ENCODE measurements around the gene PCP4L1.
"Not testable (repeated sequence)": the region's sequence is repeated elsewhere in the genome, so short reads cannot be mapped to it uniquely, and the experiment has no call there.

Gene PCP4L1

DNA sequence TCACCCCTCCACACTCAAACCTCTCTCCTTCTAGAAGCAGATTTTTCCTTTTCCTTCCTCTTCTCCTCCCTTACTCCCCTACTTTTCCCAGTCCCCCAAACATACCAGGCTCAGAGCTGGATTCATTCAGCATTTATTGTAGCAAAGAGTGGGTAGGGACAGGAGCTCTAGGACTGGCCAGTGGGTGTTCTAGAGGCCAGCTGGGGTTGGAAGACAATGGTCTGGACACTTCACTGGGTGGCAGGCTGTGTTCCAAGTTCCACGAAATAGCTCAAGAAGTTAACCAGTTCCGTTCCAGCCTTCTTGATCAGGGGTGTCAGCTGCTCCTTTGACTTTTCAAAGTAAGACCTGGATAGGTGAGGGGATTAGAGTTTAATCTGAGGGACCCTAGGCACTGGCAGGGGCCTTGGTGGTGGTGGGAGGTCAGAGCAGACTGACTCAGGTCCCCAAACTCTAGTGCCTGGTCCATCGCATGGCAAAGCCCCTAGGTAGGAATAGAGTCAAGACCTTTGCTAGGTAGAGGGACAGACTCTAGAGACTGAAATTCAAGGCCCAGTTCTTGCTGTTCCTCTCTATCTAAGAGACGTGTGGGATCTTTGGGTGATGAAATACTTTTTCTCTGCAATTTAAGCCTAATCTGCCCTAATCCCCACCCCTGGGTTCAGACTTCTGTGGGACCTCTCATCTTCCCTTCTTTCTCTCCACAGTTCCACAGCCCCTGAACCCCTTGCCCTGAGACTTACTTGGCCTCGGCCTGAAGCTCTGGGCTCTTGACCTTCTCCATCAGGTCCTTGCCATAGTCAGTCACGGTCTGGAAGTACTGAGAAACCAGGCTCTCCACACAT lies 36.1 kb upstream of the PCP4L1 start:
- H3K4me1 ChIP-seq (ENCODE audit: control insufficient read depth, insufficient read depth, low read length): peaks cover 36% of the 10 kb centered on the region
- no peak for DNase-seq (ENCODE audit: low read depth)
- no peaks in the 10 kb centered on the region for H3K36me3 ChIP-seq (ENCODE audit: control insufficient read depth, insufficient read depth, low read length, severe bottlenecking)
- H3K9me3 ChIP-seq (ENCODE audit: control insufficient read depth, low read length): no peaks in the 10 kb centered on the region
- H3K4me3 ChIP-seq (ENCODE audit: low read length): no peak overlapping the region
- no peak overlapping the region for H3K9ac ChIP-seq (ENCODE audit: low read length)
- no peaks in the 10 kb centered on the region for H3K27me3 ChIP-seq (replicated peaks; ENCODE audit: control insufficient read depth, insufficient read depth, low read length)

DNA sequence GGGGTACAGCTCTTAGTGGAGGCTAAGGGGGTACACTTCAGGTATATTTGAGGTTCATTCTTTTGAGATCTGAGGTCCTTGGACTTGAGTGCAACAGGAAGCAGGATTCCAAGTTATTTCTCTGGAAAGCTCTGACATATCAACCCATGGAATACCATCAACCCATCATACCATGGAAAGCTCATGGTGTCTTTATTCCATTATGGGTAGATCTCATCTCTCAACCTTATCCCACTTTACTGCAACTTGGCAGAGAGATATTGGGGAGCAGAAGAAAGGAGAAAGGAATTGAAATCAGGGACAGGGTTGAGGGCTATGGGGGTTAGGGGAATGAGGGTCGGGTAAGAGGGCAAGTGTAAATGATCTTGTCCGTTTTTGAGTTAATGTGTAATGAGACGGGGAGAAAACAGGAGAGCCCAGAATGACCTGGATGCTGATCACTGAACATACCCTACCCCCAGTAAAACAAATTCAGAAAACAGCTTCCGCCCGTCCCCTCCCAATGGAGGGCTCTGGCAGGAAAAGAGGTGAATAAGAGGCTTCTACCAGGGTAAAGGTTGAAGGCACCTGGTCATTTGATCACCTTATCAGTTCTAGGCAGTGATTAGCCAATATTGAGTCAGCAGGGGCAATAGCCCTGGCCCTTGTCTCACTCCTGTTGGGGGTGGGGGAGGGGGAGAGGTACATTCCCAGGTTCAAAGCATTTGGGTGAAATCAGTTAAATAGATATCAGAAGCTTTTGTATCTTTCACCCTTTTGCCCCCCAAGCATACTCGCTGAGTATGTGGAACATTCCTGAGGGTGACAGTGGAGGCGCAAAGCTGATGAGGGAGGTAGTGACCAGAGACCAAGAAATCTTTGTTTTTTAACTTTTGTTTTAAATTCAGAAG lies 34.5 kb upstream of the PCP4L1 start:
- no peak overlapping the region for H3K4me3 ChIP-seq (ENCODE audit: low read length)
- DNase-seq (ENCODE audit: low read depth): no peak
- H3K4me1 ChIP-seq (ENCODE audit: control insufficient read depth, insufficient read depth, low read length): peaks cover 25% of the 10 kb centered on the region

DNA sequence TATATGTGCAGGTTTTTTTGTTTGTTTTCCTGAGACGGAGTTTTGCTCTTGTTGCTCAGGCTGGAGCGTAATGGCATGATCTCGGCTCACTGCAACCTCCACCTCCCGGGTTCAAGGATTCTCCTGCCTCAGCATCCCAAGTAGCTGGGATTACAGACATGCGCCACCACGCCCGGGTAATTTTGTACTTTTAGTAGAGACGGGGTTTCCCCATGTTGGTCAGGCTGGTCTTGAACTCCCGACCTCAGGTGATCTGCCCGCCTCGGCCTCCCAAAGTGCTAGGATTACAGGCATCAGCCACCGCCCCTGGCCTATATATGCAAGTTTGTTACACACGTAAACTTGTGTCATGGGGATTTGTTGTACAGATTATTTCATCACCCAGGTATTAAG lies 33.9 kb upstream of the PCP4L1 start:
- H3K36me3 ChIP-seq (ENCODE audit: control insufficient read depth, insufficient read depth, low read length, severe bottlenecking): peaks cover 19% of the 10 kb centered on the region
- H3K9me3 ChIP-seq (ENCODE audit: control insufficient read depth, low read length); DNase-seq (ENCODE audit: low read depth); H3K4me3 ChIP-seq (ENCODE audit: low read length); H3K27me3 ChIP-seq (replicated peaks; ENCODE audit: control insufficient read depth, insufficient read depth, low read length); H3K9ac ChIP-seq (ENCODE audit: low read length): not testable (repeated sequence)
- H3K4me1 ChIP-seq (ENCODE audit: control insufficient read depth, insufficient read depth, low read length): peaks cover 21% of the 10 kb centered on the region

More for the DNA sequence above, 34.5 kb upstream of the PCP4L1 start:
- Histone ChIP-seq H3K36me3 (ENCODE audit: control insufficient read depth, insufficient read depth, low read length, severe bottlenecking) (peaks cover 12% of the 10 kb centered on the region), H3K27me3 (replicated peaks; ENCODE audit: control insufficient read depth, insufficient read depth, low read length) (no peaks in the 10 kb centered on the region), H3K9ac (ENCODE audit: low read length) (no peak overlapping the region), H3K9me3 (ENCODE audit: control insufficient read depth, low read length) (no peaks in the 10 kb centered on the region)

DNA sequence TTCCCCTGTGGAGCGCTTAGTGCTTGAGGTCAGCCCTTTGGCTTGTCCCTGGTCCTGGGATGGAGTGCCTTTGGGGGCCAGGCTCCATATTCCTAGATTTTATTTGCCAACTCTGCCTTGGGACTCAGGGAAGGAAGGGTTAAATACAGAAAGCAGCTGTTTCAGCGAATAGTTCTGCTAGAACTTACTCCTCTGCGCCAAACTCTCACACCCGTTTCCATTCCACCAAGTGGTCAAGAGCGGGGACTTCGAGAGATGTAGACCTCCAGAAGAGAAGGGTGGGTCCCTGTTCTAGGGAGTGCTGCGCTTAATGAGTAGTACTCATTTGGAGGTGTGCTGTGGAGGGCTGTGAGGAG lies 33.4 kb upstream of the PCP4L1 start:
- DNase-seq (ENCODE audit: low read depth): no peak
- peaks cover 21% of the 10 kb centered on the region for H3K4me1 ChIP-seq (ENCODE audit: control insufficient read depth, insufficient read depth, low read length)
- H3K9me3 ChIP-seq (ENCODE audit: control insufficient read depth, low read length): no peaks in the 10 kb centered on the region
- H3K9ac ChIP-seq (ENCODE audit: low read length): peak overlapping the region; percentile 54
- H3K27me3 ChIP-seq (replicated peaks; ENCODE audit: control insufficient read depth, insufficient read depth, low read length): no peaks in the 10 kb centered on the region
- H3K36me3 ChIP-seq (ENCODE audit: control insufficient read depth, insufficient read depth, low read length, severe bottlenecking): peaks cover 23% of the 10 kb centered on the region
- H3K4me3 ChIP-seq (ENCODE audit: low read length): peak overlapping the region; percentile 4

DNA sequence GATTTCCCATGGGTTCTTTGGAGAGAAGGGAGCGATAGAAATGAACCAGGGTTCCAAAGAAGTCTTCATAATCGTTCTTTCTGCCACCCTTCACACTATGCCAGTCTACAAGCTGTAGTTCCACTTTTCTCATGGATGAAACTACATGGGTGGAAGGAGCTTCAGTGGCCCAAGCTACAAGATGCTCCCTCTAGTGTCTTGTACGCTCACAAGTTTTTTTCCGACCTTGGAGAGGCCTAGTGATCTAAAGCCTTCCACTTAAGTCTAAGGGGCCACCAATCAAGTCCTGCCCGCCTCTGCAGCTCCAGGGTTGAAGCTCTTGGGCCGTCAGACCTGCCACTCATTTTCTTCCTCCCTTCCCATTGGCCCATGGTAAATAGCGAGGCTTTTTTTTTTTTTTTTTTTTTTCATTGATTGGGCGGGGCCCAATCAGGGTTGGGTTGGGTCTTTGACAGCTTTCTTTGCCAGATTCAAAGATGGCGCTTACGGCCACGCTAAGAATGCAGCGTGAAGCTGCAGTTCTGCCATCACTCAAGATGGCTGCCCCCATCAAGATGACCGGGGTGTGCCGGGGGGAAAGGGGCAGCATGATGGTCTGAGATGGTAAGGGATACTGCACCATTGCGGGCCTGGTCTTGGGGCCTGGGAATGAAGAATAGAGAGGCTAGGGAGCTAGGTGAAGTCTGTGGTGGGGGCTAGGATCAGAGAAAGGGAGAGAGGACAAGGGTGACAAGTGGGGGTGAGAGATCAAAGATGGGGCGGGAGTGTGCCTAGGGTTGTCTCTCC lies 32.8 kb upstream of the PCP4L1 start, which contains the start of gene TOMM40L:
TSS of gene TOMM40L (plus strand) at position 527 of the 786 bp plus-strand sequence. CDS start 430 bp downstream, outside the sequence.
- peak; percentile 98 for DNase-seq (ENCODE audit: low read depth)
- Histone ChIP-seq H3K4me1 (ENCODE audit: control insufficient read depth, insufficient read depth, low read length) (peaks cover 21% of the 10 kb centered on the region), H3K36me3 (ENCODE audit: control insufficient read depth, insufficient read depth, low read length, severe bottlenecking) (peaks cover 26% of the 10 kb centered on the region), H3K9ac (ENCODE audit: low read length) (peak within 1 kb of the TSS; percentile 90), H3K9me3 (ENCODE audit: control insufficient read depth, low read length) (no peaks in the 10 kb centered on the region), H3K27me3 (replicated peaks; ENCODE audit: control insufficient read depth, insufficient read depth, low read length) (no peaks in the 10 kb centered on the region), H3K4me3 (ENCODE audit: low read length) (peak within 1 kb of the TSS; percentile 93)

DNA sequence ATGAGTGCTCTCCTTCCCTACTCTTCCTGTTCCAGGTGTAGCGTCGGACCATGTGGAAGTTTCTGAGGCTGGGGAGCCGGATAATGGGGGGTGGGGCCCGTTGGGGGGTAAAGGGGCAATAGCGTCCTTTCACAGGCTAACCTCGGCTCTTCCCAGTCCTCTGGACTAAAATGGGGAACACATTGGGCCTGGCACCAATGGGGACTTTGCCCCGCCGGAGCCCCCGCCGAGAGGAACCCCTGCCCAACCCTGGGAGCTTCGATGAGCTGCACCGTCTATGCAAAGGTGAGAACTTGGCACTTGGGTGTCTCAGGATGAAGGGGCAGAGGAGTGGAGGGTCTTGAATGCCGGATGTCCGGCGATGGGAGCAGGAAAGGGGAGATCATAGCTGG lies 32.2 kb upstream of the PCP4L1 start:
- H3K9me3 ChIP-seq (ENCODE audit: control insufficient read depth, low read length): no peaks in the 10 kb centered on the region

DNA sequence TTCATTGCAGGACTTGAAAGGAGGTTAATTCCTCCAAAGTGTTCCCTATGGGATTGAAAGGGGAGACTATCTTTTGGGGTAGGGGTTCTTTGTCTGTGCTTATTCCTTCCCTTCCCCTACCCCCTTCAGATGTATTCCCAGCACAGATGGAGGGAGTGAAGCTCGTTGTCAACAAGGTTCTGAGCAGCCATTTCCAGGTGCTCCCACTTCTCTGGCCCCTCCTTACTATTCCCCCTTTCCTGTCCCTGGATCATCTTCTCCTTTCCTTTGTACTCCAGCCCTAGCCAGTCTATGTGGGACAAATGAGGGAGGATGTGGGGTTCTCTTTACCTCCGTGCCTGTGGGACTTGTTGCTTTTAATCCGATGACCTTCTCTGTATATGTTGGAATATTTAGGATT lies 31.8 kb upstream of the PCP4L1 start:
- Histone ChIP-seq H3K9ac (ENCODE audit: low read length) (peak overlapping the region; percentile 90), H3K9me3 (ENCODE audit: control insufficient read depth, low read length) (no peaks in the 10 kb centered on the region), H3K4me1 (ENCODE audit: control insufficient read depth, insufficient read depth, low read length) (peaks cover 21% of the 10 kb centered on the region), H3K27me3 (replicated peaks; ENCODE audit: control insufficient read depth, insufficient read depth, low read length) (no peaks in the 10 kb centered on the region), H3K4me3 (ENCODE audit: low read length) (peak overlapping the region; percentile 93), H3K36me3 (ENCODE audit: control insufficient read depth, insufficient read depth, low read length, severe bottlenecking) (peaks cover 26% of the 10 kb centered on the region)
- DNase-seq (ENCODE audit: low read depth): no peak

More for the DNA sequence above, 32.2 kb upstream of the PCP4L1 start:
- no peaks in the 10 kb centered on the region for H3K27me3 ChIP-seq (replicated peaks; ENCODE audit: control insufficient read depth, insufficient read depth, low read length)
- peak overlapping the region; percentile 90 for H3K9ac ChIP-seq (ENCODE audit: low read length)
- peaks cover 26% of the 10 kb centered on the region for H3K36me3 ChIP-seq (ENCODE audit: control insufficient read depth, insufficient read depth, low read length, severe bottlenecking)
- peak overlapping the region; percentile 93 for H3K4me3 ChIP-seq (ENCODE audit: low read length)
- DNase-seq (ENCODE audit: low read depth): peak; percentile 12
- peaks cover 21% of the 10 kb centered on the region for H3K4me1 ChIP-seq (ENCODE audit: control insufficient read depth, insufficient read depth, low read length)

DNA sequence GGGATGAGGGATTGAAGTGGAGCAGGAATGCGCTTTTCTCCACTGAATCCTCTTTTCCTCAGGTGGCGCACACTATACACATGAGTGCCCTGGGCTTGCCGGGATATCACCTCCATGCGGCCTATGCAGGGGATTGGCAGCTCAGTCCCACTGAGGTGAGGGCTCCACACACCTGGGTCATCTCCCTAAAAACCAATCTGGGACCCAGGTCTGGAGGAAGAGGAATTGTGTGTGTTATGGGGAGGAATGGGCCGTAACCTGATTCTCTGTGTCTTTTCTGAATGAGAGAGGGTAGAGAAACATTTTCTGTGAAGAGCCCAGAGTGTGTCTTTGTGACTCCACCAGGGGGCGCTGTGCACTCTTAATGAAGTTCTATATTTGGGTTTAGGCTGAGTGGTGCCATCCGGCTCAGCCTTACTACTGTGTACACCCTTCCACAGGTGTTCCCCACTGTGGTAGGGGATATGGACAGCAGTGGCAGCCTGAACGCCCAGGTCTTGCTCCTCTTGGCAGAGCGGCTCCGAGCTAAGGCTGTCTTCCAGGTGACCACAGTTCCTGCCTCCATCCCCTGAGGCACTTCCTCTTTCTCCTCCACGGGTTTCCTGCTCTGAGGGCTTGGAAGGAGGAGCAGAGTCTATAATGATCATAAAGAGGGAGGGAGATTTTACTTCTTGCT lies 31.2 kb upstream of the PCP4L1 start:
- Histone ChIP-seq H3K9me3 (ENCODE audit: control insufficient read depth, low read length) (no peaks in the 10 kb centered on the region), H3K9ac (ENCODE audit: low read length) (peak overlapping the region; percentile 90), H3K4me3 (ENCODE audit: low read length) (peak overlapping the region; percentile 93), H3K27me3 (replicated peaks; ENCODE audit: control insufficient read depth, insufficient read depth, low read length) (no peaks in the 10 kb centered on the region), H3K36me3 (ENCODE audit: control insufficient read depth, insufficient read depth, low read length, severe bottlenecking) (peaks cover 26% of the 10 kb centered on the region), H3K4me1 (ENCODE audit: control insufficient read depth, insufficient read depth, low read length) (peaks cover 17% of the 10 kb centered on the region)
- peak; percentile 94 for DNase-seq (ENCODE audit: low read depth)

DNA sequence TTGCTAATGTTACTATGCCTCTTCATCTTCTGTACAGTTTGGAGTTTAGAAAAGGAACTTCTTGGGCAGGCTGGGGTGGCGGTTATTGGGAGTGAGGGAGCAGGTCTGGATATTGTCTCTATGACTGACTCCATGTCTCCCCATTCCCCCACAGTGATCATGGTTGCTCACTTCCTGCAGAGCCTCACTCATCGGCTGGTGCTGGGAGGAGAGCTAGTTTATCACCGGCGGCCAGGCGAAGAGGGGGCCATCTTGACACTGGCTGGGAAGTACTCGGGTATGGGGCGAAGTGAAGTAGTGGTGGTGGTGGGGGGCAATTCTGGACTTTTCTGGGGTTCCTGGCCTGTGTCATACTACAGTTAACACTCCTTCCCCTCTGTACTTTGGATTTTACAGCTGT lies 30.5 kb upstream of the PCP4L1 start:
- Histone ChIP-seq H3K9me3 (ENCODE audit: control insufficient read depth, low read length) (no peaks in the 10 kb centered on the region), H3K4me1 (ENCODE audit: control insufficient read depth, insufficient read depth, low read length) (peaks cover 14% of the 10 kb centered on the region), H3K27me3 (replicated peaks; ENCODE audit: control insufficient read depth, insufficient read depth, low read length) (no peaks in the 10 kb centered on the region), H3K4me3 (ENCODE audit: low read length) (no peak overlapping the region), H3K9ac (ENCODE audit: low read length) (no peak overlapping the region), H3K36me3 (ENCODE audit: control insufficient read depth, insufficient read depth, low read length, severe bottlenecking) (peaks cover 26% of the 10 kb centered on the region)
- no peak for DNase-seq (ENCODE audit: low read depth)

DNA sequence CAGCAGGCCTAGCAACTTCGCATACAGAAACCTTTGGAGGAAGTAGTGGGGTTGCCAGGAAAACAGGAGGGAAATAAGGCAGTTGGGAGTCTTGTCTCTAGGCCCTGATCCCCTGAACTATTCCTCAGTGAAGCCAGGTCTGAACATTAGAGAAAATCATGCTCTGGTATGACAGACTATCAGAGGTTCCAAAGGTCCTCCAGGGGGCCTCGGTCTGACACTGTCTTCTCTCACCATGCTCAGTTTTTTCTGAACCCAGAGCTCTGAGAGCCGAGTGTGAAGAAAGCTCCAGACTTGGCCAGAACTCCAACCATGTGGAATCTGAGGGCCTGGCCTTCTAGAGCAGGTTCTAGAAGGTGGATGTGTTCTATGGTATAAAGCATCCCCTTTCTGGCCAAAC lies 28.6 kb upstream of the PCP4L1 start:
- Histone ChIP-seq H3K4me3 (ENCODE audit: low read length) (no peak overlapping the region), H3K36me3 (ENCODE audit: control insufficient read depth, insufficient read depth, low read length, severe bottlenecking) (peaks cover 26% of the 10 kb centered on the region), H3K9ac (ENCODE audit: low read length) (no peak overlapping the region), H3K4me1 (ENCODE audit: control insufficient read depth, insufficient read depth, low read length) (peaks cover 14% of the 10 kb centered on the region), H3K27me3 (replicated peaks; ENCODE audit: control insufficient read depth, insufficient read depth, low read length) (no peaks in the 10 kb centered on the region), H3K9me3 (ENCODE audit: control insufficient read depth, low read length) (no peaks in the 10 kb centered on the region)
- DNase-seq (ENCODE audit: low read depth): no peak
